Testis (tissue), 2 donors: ENCODE measurements around the gene ITGB8.

ENCODE experiments used
- CTCF ChIP-seq, 3 experiments: fragments of 450-650 bp in 2 of 3; fragments of 200-600 bp in 1 of 3; sonication (generic) in 1 of 3; IDR thresholded peaks; one replicate each; pipeline ENCODE4 v1.5.1; 2016 to 2019; ENCODE audit warnings: antibody characterized with exemption in 3 of 3, mild to moderate bottlenecking in 2 of 3, moderate library complexity in 1 of 3
- POLR2A ChIP-seq: fragments of 450-650 bp; IDR thresholded peaks from one replicate; pipeline ENCODE4 v1.6.1; 2017; ENCODE audit warnings: antibody characterized with exemption, mild to moderate bottlenecking, moderate library complexity

GRCh38 chr7:20352573-20353306 lies 22.0 kb downstream of the ITGB8 start:
- no peak for TF ChIP-seq POLR2A
- no peak for TF ChIP-seq CTCF (IDR thresholded peaks at IDR 0.05)
